ENCODE measurements around the gene MTHFD1.

GRCh38 chr14:64476438-64476837 is 88.3 kb downstream of the MTHFD1 start:
- TF ChIP-seq CTCF (IDR thresholded peaks at IDR 0.05) = no peak
- TF ChIP-seq SP1 (CRISPR knock-in tag; conservative IDR thresholded peaks at IDR 0.05) = no peak
- TF ChIP-seq ZNF512 (CRISPR knock-in tag; IDR thresholded peaks at IDR 0.05; ENCODE audit: borderline replicate concordance) = no peak
- no peak for TF ChIP-seq ZNF138 (CRISPR knock-in tag; conservative IDR thresholded peaks at IDR 0.05)
- TF ChIP-seq ATF2 (CRISPR knock-in tag; IDR thresholded peaks at IDR 0.05; ENCODE audit: borderline replicate concordance, low read depth) = no peak
- TF ChIP-seq HMGA2 (CRISPR knock-in tag; IDR thresholded peaks at IDR 0.05) = no peak
- TF ChIP-seq MAX (CRISPR knock-in tag; IDR thresholded peaks at IDR 0.05) = no peak
- no peak for TF ChIP-seq E2F5 (CRISPR knock-in tag; IDR thresholded peaks at IDR 0.05)
- no peak for TF ChIP-seq NFE2L1 (CRISPR knock-in tag; IDR thresholded peaks at IDR 0.05)
- no peak for TF ChIP-seq ZNF263 (CRISPR knock-in tag; IDR thresholded peaks at IDR 0.05; ENCODE audit: low read depth)
- no peak for TF ChIP-seq ZNF121 (CRISPR knock-in tag; IDR thresholded peaks at IDR 0.05)
- TF ChIP-seq RELA (CRISPR knock-in tag; IDR thresholded peaks at IDR 0.05; ENCODE audit: borderline replicate concordance) = no peak
